GM12875 (cell line): ENCODE measurements around the gene GCSH.

Experiments
- H3K4me3 ChIP-seq: one replicate; pipeline ENCODE4 v1.5.1; 2011; ENCODE audit warnings: low read depth, low read length, control low read depth
- CTCF ChIP-seq: IDR thresholded peaks from 2 replicates; pipeline ENCODE4 v1.5.1; 2011; ENCODE audit warnings: low read depth, mild to moderate bottlenecking, control low read depth, inconsistent platforms, low read length, moderate library complexity, borderline replicate concordance; ENCODE audit not compliant: insufficient read depth

GCSH gene

GRCh38 chr16:81101702-81102101 is 5.5 kb upstream of the GCSH start:
- no peak for TF ChIP-seq CTCF

GRCh38 chr16:81099958-81100357 is 3.8 kb upstream of the GCSH start:
- H3K4me3 ChIP-seq: no peak overlapping the region
- no peak for TF ChIP-seq CTCF

More at GRCh38 chr16:81101702-81102101, 5.5 kb upstream of the GCSH start:
- no peak overlapping the region for H3K4me3 ChIP-seq

GRCh38 chr16:81097230-81097629 is 1.0 kb upstream of the GCSH start:
- no peak overlapping the region for H3K4me3 ChIP-seq
- no peak for TF ChIP-seq CTCF

- H3K4me3 ChIP-seq: no peak overlapping the region
- no peak for TF ChIP-seq CTCF
Measured at GRCh38 chr16:81096715-81097208, 567 bp upstream of the GCSH start.

GRCh38 chr16:81095653-81095952 is 592 bp downstream of the GCSH start:
- H3K4me3 ChIP-seq: peak overlapping the region; percentile 67
- TF ChIP-seq CTCF: no peak

GRCh38 chr16:81094771-81095251 is 1.4 kb downstream of the GCSH start:
- no peak overlapping the region for H3K4me3 ChIP-seq
- TF ChIP-seq CTCF: no peak

GRCh38 chr16:81088836-81089235 is 7.4 kb downstream of the GCSH start:
- TF ChIP-seq CTCF: no peak
- no peak overlapping the region for H3K4me3 ChIP-seq
